Activated CD4-positive, CD25-positive, alpha-beta regulatory T cell (primary cell): Measurements from ENCODE around the gene NLRP11.
"Not testable (repeated sequence)": the region's sequence is repeated elsewhere in the genome, so short reads cannot be mapped to it uniquely, and the experiment has no call there.

Source experiments
- DNase-seq, 4 experiments: peaks; one replicate each; lab custom pipeline; 2025; lab: John Stamatoyannopoulos, UW

The NLRP11 gene

DNA sequence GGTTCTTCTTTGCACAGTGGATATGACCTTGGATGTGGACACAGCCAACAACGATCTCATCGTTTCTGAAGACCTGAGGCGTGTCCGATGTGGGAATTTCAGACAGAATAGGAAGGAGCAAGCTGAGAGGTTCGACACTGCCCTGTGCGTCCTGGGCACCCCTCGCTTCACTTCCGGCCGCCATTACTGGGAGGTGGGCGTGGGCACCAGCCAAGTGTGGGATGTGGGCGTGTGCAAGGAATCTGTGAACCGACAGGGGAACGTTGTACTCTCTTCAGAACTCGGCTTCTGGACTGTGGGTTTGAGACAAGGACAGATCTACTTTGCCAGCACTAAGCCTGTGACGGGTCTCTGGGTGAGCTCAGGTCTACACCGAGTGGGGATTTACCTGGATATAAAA, 53.5 kb downstream of the NLRP11 start:
- no peak for DNase-seq

DNA sequence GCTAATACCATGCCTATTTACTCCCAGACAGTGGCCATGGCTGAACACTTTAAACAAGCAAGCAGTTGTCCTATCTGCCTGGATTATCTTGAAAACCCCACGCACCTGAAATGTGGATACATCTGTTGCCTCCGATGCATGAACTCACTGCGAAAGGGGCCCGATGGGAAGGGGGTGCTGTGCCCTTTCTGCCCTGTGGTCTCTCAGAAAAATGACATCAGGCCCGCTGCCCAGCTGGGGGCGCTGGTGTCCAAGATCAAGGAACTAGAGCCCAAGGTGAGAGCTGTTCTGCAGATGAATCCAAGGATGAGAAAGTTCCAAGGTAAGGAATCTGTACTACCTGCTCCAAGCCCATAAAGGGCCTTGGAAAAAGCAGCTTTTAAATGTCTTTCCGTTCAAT, 54.3 kb downstream of the NLRP11 start:
- DNase-seq, result no peak

DNA sequence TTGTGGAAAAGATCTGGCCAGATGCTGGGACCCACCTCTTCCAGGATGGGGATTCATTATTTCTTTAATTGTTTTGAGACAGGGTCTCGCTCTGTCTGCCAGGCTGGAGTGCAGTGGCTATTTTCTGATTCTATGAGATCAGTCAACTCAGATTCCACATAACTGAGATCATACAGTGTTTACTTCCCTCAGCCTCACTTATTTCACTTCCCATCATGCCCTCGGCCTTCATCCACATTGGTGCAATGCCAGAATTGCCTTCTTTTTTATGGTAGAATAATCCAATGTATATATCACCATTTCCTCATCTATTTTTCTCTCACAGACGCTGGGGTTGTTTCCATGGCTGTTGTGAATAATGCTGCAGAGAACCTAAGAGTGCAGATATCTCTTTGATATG, 62.2 kb downstream of the NLRP11 start:
- DNase-seq, result not testable (repeated sequence)

DNA sequence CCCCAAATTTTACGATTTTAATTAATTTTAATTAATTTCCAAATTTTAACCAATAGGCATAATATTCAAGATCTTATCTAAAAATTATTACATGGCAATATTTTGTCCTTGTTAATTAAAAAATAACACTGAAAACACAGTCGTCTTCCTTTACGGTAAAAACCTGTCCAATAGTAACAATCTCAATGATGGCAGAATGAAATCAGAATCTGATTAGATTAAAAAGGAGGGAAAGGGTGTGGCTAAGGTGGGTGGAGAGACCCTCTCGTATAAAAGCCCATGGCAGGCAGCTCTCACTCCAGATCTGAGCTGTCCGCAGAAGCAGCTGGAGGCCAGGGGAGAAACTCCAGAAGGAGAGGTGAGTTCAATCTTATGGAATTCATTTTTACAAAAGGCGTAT, 63.0 kb downstream of the NLRP11 start, which contains the start of gene RFPL4AL1:
RFPL4AL1 (plus strand) TSS at position 301 of the 400 bp plus-strand sequence. CDS start 2,687 bp downstream, outside the sequence.
- DNase-seq, result not testable (repeated sequence)

- no peak for DNase-seq
Measured at GRCh38 chr19:55766466-55766865, 65.3 kb downstream of the NLRP11 start.

DNA sequence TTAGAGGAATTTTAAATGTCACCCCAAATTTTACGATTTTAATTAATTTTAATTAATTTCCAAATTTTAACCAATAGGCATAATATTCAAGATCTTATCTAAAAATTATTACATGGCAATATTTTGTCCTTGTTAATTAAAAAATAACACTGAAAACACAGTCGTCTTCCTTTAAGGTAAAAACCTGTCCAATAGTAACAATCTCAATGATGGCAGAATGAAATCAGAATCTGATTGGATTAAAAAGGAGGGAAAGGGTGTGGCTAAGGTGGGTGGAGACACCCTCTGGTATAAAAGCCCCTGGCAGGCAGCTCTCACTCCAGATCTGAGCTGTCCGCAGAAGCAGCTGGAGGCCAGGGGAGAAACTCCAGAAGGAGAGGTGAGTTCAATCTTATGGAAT, 73.0 kb downstream of the NLRP11 start, which contains the start of gene RFPL4A:
RFPL4A (plus strand) TSS at position 301 of the 400 bp plus-strand sequence. CDS start 2,704 bp downstream, outside the sequence.
- DNase-seq, result not testable (repeated sequence)

DNA sequence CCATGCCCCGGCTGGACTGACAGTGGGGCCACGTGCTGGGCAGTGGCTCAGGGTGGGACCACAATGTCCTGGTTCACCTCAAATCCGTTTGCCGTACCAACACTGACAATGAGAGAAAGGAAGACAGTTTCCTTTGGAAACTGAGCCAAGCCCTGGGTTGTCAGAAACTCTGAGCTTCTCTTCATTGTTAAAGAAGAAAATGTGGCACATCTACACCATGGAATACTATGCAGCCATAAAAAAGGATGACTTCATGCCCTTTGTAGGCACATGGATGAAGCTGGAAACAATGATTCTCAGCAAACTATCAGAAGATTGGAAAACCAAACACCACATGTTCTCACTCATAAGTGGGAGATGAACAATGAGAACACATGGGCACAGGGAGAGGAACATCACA, 75.0 kb downstream of the NLRP11 start:
- DNase-seq, result not testable (repeated sequence)

GRCh38 chr19:55753401-55753800, 78.4 kb downstream of the NLRP11 start:
- no peak for DNase-seq

DNA sequence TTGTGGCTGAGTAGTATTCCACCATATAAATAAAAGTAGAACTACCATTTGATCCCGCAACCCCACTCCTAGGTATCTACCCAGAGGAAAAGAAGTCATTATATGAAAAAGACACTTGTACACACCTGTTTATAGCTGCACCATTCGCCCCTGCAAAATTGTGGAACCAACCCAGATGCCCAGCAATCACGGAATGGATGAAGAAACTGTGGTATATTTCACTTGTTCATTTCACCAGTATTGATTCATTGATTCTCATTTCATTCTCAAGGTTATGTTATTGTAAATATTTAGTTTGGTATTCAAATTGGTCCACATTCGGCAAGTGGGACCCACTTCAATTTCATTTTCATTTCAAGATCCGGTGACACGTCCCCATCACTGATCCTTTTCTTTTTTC, 81.1 kb downstream of the NLRP11 start:
- DNase-seq, result no peak

DNA sequence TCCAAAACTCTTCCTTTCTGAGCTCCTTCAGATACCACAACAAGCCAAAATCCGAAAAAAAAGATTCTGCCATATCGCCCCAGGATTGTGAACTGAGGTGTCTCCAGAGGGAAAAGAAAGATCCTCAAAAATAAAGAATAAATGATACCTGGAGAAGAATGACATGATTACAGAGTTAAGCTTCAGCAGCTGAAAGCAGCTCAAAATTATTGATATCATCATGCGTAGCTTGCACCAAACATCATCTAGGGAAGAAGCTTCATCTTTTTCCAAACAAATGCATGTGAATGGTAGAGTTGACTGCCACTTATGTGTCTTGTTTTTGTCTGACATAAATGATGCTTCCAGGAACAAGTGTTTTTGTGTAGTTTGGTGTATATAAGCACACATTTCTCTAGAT, 93.5 kb downstream of the NLRP11 start, which contains the start of gene NLRP9:
NLRP9 (minus strand) TSS at position 101 of the 400 bp plus-strand sequence; CDS start at position 73, 28 bp downstream.
- no peak for DNase-seq
